HG03066 (cell line): ENCODE measurements around the gene LMAN1.

Source experiments
- ATAC-seq: cut with Tn5 transposase; IDR thresholded peaks from one replicate; pipeline ENCODE4 v1.9.1; 2021; ENCODE audit warnings: low read depth; ENCODE audit not compliant: unreplicated experiment

The LMAN1 gene

GRCh38 chr18:59358712-59359575 is at the start of gene LMAN1:
Gene LMAN1 (minus strand): TSS chr18:59359265. CDS start chr18:59359244, 21 bp downstream.
- peak; percentile 92 for ATAC-seq

GRCh38 chr18:59402432-59403090 is 43.5 kb upstream of the LMAN1 start:
- peak; percentile 92 for ATAC-seq

- no peak for ATAC-seq
Measured at GRCh38 chr18:59400407-59400806, 41.3 kb upstream of the LMAN1 start.

GRCh38 chr18:59395226-59396175 is 36.4 kb upstream of the LMAN1 start:
- ATAC-seq, result no peak

- ATAC-seq, result no peak
Measured at GRCh38 chr18:59393381-59393780, 34.3 kb upstream of the LMAN1 start.

- ATAC-seq, result no peak
Measured at GRCh38 chr18:59388817-59389216, 29.8 kb upstream of the LMAN1 start.

GRCh38 chr18:59387687-59388565 is 28.9 kb upstream of the LMAN1 start:
- ATAC-seq, result no peak

GRCh38 chr18:59386909-59387686 is 28.0 kb upstream of the LMAN1 start:
- ATAC-seq, result no peak

GRCh38 chr18:59385191-59385590 is 26.1 kb upstream of the LMAN1 start:
- ATAC-seq, result no peak

- no peak for ATAC-seq
Measured at GRCh38 chr18:59383851-59384250, 24.8 kb upstream of the LMAN1 start.

GRCh38 chr18:59382383-59382782 is 23.3 kb upstream of the LMAN1 start:
- no peak for ATAC-seq

- ATAC-seq, result no peak
Measured at GRCh38 chr18:59381949-59382348, 22.9 kb upstream of the LMAN1 start.

- ATAC-seq, result no peak
Measured at GRCh38 chr18:59380706-59381105, 21.6 kb upstream of the LMAN1 start.

- no peak for ATAC-seq
Measured at GRCh38 chr18:59379772-59380522, 20.9 kb upstream of the LMAN1 start.

- no peak for ATAC-seq
Measured at GRCh38 chr18:59377613-59378337, 18.7 kb upstream of the LMAN1 start.

- no peak for ATAC-seq
Measured at GRCh38 chr18:59376351-59376935, 17.4 kb upstream of the LMAN1 start.

GRCh38 chr18:59374128-59374527 is 15.1 kb upstream of the LMAN1 start:
- ATAC-seq, result no peak
